Liver (tissue), 3 donors: ENCODE data around the gene NDUFS6.

Source experiments
- GABPA ChIP-seq, 2 donors: IDR thresholded peaks in 1 of 2; conservative IDR thresholded peaks in 1 of 2; 2 replicates each; pipeline ENCODE4 v1.6.1; 2016; ENCODE audit warnings: antibody characterized with exemption in 2 of 2, mild to moderate bottlenecking in 1 of 2, moderate library complexity in 1 of 2
- HNF4A ChIP-seq, 2 donors: conservative IDR thresholded peaks; 2 replicates each; pipeline ENCODE4 v1.6.1; 2016; ENCODE audit warnings: antibody characterized with exemption in 2 of 2, mild to moderate bottlenecking in 2 of 2
- HNF4G ChIP-seq: IDR thresholded peaks from 2 replicates; pipeline ENCODE4 v1.6.1; 2016; ENCODE audit warnings: antibody characterized with exemption
- RAD21 ChIP-seq, 2 donors: IDR thresholded peaks; 2 replicates each; pipeline ENCODE4 v1.6.1; 2016; ENCODE audit warnings: antibody characterized with exemption in 2 of 2, mild to moderate bottlenecking in 2 of 2
- SP1 ChIP-seq: IDR thresholded peaks from 2 replicates; pipeline ENCODE4 v1.6.1; 2018; ENCODE audit warnings: antibody characterized with exemption, mild to moderate bottlenecking
- TAF1 ChIP-seq: conservative IDR thresholded peaks from 2 replicates; pipeline ENCODE4 v1.6.1; 2016; ENCODE audit warnings: antibody characterized with exemption, mild to moderate bottlenecking
- TF ChIP-seq, protein P1 (sequence below): fragments of 150-350 bp; IDR thresholded peaks from 2 replicates; pipeline ENCODE4 v1.5.1; 2017; ENCODE audit warnings: improper control_type of control experiment, low read depth, low read length; ENCODE audit not compliant: missing input control
- TF ChIP-seq, protein P2 (sequence below): IDR thresholded peaks from 2 replicates; pipeline ENCODE4 v1.6.1; 2016; ENCODE audit warnings: antibody characterized with exemption
- TF ChIP-seq, protein P3 (sequence below): IDR thresholded peaks from 2 replicates; pipeline ENCODE4 v1.6.1; 2016; ENCODE audit warnings: antibody characterized with exemption, mild to moderate bottlenecking
- TF ChIP-seq, protein P4 (sequence below): IDR thresholded peaks from 2 replicates; pipeline ENCODE4 v1.6.1; 2016; ENCODE audit warnings: antibody characterized with exemption
- TF ChIP-seq, protein P5 (sequence below): IDR thresholded peaks from 2 replicates; pipeline ENCODE4 v1.6.1; 2016; ENCODE audit warnings: antibody characterized with exemption
- donor health status: healthy.
- donor health status: healthy.

DNA sequence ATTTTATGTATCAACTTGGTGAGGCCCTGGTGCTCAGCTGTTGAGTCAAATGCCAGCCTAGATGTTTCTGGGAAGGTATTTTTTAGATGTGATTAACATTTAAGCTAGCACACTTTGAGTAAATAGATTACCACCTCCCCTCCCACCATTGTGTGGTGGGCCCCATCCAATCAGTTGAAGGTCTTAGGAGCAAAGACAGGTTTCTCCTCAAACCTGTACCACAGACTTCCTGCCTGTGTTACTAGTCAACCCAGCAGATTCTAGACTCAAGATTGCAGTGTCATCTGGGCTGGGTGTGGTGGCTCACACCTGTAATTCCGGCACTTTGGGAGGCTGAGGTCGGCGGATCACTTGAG, 35.3 kb upstream of the NDUFS6 start:
- no peak for TF ChIP-seq HNF4A (conservative IDR thresholded peaks at IDR 0.05)
- TF ChIP-seq, protein P1, sequence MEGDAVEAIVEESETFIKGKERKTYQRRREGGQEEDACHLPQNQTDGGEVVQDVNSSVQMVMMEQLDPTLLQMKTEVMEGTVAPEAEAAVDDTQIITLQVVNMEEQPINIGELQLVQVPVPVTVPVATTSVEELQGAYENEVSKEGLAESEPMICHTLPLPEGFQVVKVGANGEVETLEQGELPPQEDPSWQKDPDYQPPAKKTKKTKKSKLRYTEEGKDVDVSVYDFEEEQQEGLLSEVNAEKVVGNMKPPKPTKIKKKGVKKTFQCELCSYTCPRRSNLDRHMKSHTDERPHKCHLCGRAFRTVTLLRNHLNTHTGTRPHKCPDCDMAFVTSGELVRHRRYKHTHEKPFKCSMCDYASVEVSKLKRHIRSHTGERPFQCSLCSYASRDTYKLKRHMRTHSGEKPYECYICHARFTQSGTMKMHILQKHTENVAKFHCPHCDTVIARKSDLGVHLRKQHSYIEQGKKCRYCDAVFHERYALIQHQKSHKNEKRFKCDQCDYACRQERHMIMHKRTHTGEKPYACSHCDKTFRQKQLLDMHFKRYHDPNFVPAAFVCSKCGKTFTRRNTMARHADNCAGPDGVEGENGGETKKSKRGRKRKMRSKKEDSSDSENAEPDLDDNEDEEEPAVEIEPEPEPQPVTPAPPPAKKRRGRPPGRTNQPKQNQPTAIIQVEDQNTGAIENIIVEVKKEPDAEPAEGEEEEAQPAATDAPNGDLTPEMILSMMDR, result no peak
- no peak for TF ChIP-seq GABPA (IDR thresholded peaks at IDR 0.05 in 1 of 2, conservative IDR thresholded peaks at IDR 0.05 in 1 of 2)
- TF ChIP-seq, protein P2, sequence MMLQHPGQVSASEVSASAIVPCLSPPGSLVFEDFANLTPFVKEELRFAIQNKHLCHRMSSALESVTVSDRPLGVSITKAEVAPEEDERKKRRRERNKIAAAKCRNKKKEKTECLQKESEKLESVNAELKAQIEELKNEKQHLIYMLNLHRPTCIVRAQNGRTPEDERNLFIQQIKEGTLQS, result no peak
- TF ChIP-seq, protein P3, sequence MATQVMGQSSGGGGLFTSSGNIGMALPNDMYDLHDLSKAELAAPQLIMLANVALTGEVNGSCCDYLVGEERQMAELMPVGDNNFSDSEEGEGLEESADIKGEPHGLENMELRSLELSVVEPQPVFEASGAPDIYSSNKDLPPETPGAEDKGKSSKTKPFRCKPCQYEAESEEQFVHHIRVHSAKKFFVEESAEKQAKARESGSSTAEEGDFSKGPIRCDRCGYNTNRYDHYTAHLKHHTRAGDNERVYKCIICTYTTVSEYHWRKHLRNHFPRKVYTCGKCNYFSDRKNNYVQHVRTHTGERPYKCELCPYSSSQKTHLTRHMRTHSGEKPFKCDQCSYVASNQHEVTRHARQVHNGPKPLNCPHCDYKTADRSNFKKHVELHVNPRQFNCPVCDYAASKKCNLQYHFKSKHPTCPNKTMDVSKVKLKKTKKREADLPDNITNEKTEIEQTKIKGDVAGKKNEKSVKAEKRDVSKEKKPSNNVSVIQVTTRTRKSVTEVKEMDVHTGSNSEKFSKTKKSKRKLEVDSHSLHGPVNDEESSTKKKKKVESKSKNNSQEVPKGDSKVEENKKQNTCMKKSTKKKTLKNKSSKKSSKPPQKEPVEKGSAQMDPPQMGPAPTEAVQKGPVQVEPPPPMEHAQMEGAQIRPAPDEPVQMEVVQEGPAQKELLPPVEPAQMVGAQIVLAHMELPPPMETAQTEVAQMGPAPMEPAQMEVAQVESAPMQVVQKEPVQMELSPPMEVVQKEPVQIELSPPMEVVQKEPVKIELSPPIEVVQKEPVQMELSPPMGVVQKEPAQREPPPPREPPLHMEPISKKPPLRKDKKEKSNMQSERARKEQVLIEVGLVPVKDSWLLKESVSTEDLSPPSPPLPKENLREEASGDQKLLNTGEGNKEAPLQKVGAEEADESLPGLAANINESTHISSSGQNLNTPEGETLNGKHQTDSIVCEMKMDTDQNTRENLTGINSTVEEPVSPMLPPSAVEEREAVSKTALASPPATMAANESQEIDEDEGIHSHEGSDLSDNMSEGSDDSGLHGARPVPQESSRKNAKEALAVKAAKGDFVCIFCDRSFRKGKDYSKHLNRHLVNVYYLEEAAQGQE, result no peak
- TF ChIP-seq, protein P4, sequence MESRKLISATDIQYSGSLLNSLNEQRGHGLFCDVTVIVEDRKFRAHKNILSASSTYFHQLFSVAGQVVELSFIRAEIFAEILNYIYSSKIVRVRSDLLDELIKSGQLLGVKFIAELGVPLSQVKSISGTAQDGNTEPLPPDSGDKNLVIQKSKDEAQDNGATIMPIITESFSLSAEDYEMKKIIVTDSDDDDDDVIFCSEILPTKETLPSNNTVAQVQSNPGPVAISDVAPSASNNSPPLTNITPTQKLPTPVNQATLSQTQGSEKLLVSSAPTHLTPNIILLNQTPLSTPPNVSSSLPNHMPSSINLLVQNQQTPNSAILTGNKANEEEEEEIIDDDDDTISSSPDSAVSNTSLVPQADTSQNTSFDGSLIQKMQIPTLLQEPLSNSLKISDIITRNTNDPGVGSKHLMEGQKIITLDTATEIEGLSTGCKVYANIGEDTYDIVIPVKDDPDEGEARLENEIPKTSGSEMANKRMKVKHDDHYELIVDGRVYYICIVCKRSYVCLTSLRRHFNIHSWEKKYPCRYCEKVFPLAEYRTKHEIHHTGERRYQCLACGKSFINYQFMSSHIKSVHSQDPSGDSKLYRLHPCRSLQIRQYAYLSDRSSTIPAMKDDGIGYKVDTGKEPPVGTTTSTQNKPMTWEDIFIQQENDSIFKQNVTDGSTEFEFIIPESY, result no peak
- no peak for TF ChIP-seq RAD21 (IDR thresholded peaks at IDR 0.05)
- TF ChIP-seq TAF1, result no peak
- no peak for TF ChIP-seq SP1
- TF ChIP-seq HNF4G, result no peak
- TF ChIP-seq, protein P5, sequence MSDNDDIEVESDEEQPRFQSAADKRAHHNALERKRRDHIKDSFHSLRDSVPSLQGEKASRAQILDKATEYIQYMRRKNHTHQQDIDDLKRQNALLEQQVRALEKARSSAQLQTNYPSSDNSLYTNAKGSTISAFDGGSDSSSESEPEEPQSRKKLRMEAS, result no peak
